BLaER1 treated with 17β-estradiol and CSF1 and Interleukin-3, amounts not matched to agents 10 nM and 100 nM (cell line): ENCODE results near the gene DGKK.

Experiments used
- H3K27ac ChIP-seq, 11 experiments: shearing (Covaris generic); formaldehyde crosslinking; 2 replicates each; pipeline ENCODE4 v1.8.1; 2022
- H3K27me3 ChIP-seq, 11 experiments: shearing (Covaris generic); formaldehyde crosslinking; 2 replicates each; pipeline ENCODE4 v1.8.1; 2022
- H3K36me3 ChIP-seq, 11 experiments: shearing (Covaris generic); formaldehyde crosslinking; 2 replicates each; pipeline ENCODE4 v1.8.1; 2022
- H3K4me1 ChIP-seq, 10 experiments: shearing (Covaris generic); formaldehyde crosslinking; 2 replicates each; pipeline ENCODE4 v1.8.1; 2022
- H3K4me2 ChIP-seq, 11 experiments: shearing (Covaris generic); formaldehyde crosslinking; 2 replicates each; pipeline ENCODE4 v1.8.1; 2022
- H3K4me3 ChIP-seq, 10 experiments: shearing (Covaris generic); formaldehyde crosslinking; 2 replicates each; pipeline ENCODE4 v1.8.1; 2022
- H3K9ac ChIP-seq, 11 experiments: shearing (Covaris generic); formaldehyde crosslinking; 2 replicates each; pipeline ENCODE4 v1.8.1; 2022
- H3K9me3 ChIP-seq, 11 experiments: shearing (Covaris generic); formaldehyde crosslinking; replicated peaks in 1 of 11; 2 replicates each; pipeline ENCODE4 v1.8.1; 2022
- H4K20me1 ChIP-seq, 11 experiments: shearing (Covaris generic); formaldehyde crosslinking; 2 replicates each; pipeline ENCODE4 v1.8.1; 2022
- Cebpa-rat ChIP-seq, 11 experiments: shearing (Covaris generic); IDR thresholded peaks; 2 replicates each; pipeline ENCODE4 v1.8.1; 2022

Gene DGKK, protein sequence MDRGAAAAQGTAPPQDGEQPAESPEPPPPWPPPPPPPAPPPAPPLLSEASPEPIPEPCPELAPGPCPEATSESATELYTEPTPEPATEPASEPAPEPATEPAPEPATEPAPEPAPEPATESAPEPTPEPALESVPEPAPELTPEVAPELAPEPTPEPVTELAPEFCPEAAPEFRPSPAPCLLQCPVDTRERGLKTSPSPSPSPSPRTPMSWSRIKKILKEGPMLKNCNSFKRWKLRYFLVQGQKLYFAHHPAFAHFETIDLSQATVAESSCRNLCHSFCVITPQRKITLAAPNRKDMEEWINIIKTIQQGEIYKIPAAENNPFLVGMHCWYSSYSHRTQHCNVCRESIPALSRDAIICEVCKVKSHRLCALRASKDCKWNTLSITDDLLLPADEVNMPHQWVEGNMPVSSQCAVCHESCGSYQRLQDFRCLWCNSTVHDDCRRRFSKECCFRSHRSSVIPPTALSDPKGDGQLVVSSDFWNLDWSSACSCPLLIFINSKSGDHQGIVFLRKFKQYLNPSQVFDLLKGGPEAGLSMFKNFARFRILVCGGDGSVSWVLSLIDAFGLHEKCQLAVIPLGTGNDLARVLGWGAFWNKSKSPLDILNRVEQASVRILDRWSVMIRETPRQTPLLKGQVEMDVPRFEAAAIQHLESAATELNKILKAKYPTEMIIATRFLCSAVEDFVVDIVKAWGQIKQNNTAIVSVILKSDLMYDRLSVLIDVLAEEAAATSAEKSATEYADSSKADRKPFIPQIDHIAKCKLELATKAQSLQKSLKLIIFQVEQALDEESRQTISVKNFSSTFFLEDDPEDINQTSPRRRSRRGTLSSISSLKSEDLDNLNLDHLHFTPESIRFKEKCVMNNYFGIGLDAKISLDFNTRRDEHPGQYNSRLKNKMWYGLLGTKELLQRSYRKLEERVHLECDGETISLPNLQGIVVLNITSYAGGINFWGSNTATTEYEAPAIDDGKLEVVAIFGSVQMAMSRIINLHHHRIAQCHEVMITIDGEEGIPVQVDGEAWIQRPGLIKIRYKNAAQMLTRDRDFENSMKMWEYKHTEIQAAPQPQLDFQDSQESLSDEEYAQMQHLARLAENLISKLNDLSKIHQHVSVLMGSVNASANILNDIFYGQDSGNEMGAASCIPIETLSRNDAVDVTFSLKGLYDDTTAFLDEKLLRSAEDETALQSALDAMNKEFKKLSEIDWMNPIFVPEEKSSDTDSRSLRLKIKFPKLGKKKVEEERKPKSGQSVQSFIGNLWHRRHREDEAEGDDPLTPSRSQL

DNA sequence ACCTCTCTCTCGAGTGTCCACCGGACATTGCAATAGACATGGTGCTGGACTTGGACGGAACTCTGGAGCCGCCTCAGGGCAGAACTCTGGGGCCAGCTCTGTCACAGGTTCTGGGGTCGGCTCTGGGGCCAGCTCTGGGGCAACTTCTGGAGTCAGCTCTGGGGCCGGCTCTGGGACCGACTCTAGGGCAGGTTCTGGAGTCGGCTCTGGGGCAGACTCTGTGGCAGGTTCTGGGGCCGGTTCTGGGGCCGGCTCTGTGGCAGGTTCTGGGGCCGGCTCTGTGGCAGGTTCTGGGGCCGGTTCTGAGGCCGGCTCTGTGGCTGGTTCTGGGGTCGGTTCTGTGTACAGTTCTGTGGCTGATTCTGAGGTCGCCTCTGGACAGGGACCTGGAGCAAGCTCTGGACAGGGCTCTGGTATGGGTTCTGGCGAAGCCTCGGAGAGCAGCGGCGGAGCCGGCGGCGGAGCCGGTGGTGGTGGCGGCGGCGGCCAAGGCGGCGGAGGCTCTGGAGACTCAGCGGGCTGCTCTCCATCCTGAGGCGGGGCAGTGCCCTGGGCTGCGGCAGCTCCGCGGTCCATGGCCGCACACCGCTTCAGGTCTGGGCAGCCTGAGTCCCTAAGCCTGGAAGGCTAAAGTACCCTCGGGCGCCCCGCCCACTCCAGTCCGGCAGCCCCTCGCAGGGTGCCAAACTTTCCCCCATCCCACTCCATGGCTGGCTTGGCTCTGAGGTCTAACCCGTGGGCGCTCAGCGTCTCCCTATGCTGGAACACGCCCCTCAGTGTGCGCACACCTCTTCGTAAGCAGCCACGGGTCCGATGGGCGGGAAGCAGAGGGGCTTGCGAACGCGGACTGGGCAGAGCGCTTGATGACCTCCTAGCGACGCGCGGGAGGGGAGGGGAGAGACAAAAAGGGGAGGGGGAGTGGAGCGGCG lies at the start of gene DGKK:
DGKK (minus strand) TSS at position 723 of the 929 bp plus-strand sequence; CDS start at position 576, 147 bp downstream.
- no peaks in the 10 kb centered on the region for H3K4me1 ChIP-seq
- no peak within 1 kb of the TSS for H3K27ac ChIP-seq
- no peaks in the 10 kb centered on the region for H3K36me3 ChIP-seq
- TF ChIP-seq Cebpa-rat (IDR thresholded peaks at IDR 0.05), result no peak
- H4K20me1 ChIP-seq, result no peaks in the 10 kb centered on the region; a peak in 4 of 22 replicates
- peaks cover 8 to 24% (median 19%) of the 10 kb centered on the region in 11 experiments; a peak in 21 of 22 replicates for H3K9me3 ChIP-seq
- no peak within 1 kb of the TSS for H3K4me3 ChIP-seq
- H3K27me3 ChIP-seq, result peaks cover 73 to 89% (median 83%) of the 10 kb centered on the region in 11 experiments
- H3K9ac ChIP-seq, result no peak within 1 kb of the TSS
- H3K4me2 ChIP-seq, result no peak within 1 kb of the TSS

DNA sequence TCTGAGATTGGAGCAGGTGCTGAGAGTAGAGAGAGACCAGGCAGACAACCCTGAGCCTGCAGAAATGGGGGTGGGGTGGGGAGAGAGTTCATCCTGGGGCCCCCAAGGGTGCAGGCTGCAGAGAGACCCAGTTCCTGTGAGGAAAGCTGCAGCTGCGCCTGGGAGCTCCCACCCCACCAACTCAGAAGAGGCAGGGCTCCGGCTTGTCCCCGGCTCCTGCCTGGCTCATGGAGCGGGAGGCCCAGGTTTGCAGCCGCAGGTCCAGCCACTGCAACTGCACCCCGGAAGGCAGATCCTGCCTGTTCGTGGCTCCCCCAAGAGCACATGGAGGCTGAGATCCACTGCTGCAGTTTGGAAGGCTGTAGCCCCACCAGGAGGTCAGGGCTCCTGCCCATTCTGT lies 44.2 kb upstream of the DGKK start:
- Histone ChIP-seq H3K27ac (no peak overlapping the region), H4K20me1 (no peaks in the 10 kb centered on the region; a peak in 2 of 22 replicates), H3K4me3 (no peak overlapping the region), H3K9ac (no peak overlapping the region), H3K4me1 (no peaks in the 10 kb centered on the region), H3K27me3 (peaks cover 83 to 100% (median 94%) of the 10 kb centered on the region in 11 experiments), H3K36me3 (no peaks in the 10 kb centered on the region), H3K9me3 (peaks cover 0 to 23% (median 4%) of the 10 kb centered on the region in 11 experiments; a peak in 6 of 22 replicates), H3K4me2 (no peak overlapping the region)
- no peak for TF ChIP-seq Cebpa-rat (IDR thresholded peaks at IDR 0.05)

DNA sequence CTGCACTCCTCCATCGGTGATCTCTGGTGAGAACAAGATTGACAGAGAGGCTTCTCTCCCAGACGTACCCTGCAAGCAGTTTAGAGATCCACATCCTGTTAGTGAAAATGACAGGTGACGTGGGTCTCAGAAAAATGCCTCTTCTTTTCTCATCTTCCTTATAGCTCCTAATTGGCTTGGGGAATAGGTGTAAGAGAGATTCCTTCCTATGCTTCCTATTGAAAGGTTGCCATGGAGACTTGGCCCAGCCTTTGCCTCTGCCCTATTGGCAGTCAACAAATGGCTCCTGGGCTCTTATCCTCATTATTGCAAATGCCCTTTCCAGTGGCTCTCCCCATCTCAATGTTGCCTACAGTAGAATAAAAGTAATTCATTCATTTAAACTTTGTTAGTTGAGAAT lies 26.5 kb upstream of the DGKK start:
- H3K4me3 ChIP-seq, result no peak overlapping the region
- no peaks in the 10 kb centered on the region for H3K36me3 ChIP-seq
- no peak overlapping the region for H3K27ac ChIP-seq
- TF ChIP-seq Cebpa-rat (IDR thresholded peaks at IDR 0.05), result no peak
- H3K4me2 ChIP-seq, result no peak overlapping the region
- no peak overlapping the region for H3K9ac ChIP-seq
- H3K9me3 ChIP-seq, result no peaks in the 10 kb centered on the region
- H3K4me1 ChIP-seq, result no peaks in the 10 kb centered on the region
- peaks cover 89 to 100% (median 96%) of the 10 kb centered on the region in 11 experiments for H3K27me3 ChIP-seq
- peaks cover 0 to 5% (median 0%) of the 10 kb centered on the region in 11 experiments; a peak in 3 of 22 replicates for H4K20me1 ChIP-seq

DNA sequence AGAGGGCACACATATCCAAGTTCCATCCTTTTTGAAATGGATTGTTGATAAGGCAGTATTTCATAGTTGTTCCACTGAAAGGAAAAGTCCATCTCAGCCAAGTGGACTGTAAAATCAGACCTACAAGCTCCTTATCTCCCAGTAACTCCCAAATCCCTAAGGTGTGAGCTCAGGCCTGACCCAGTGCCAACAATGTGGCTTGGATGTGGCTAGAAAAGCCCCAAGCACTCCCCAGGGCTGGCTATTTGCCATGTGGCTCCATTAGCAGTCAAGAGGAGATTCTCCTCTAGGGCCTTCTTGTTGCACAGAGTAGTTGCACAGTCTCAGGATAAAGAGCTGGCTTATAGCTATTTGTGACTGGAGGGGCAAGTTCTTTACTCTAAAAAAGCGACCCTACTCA lies 25.0 kb upstream of the DGKK start:
- no peaks in the 10 kb centered on the region for H3K4me1 ChIP-seq
- H3K4me3 ChIP-seq, result no peak overlapping the region
- H3K9me3 ChIP-seq, result no peaks in the 10 kb centered on the region
- peaks cover 76 to 93% (median 88%) of the 10 kb centered on the region in 11 experiments for H3K27me3 ChIP-seq
- H3K4me2 ChIP-seq, result no peak overlapping the region
- no peak overlapping the region for H3K27ac ChIP-seq
- H3K9ac ChIP-seq, result no peak overlapping the region
- no peak for TF ChIP-seq Cebpa-rat (IDR thresholded peaks at IDR 0.05)
- H4K20me1 ChIP-seq, result peaks cover 0 to 5% (median 0%) of the 10 kb centered on the region in 11 experiments; a peak in 3 of 22 replicates
- no peaks in the 10 kb centered on the region for H3K36me3 ChIP-seq

DNA sequence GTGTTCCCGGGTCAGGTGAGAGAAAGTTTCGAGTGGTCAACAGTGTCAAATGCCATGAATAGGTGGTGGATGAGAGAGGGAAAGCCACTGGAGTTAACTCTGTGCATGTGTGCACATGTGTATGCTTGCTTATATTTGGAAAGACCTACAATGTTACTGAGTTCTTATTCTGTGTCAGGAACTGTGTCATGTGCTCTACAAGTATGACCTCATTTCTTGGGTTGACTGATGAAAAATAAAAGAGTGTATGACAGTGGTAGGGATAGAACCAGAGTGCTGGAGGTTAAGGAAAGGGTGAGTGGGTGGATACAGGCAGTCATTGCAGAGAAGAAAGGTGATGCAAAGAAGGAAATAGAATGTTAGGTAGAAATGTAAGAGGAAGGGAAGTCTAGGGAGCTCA lies 22.1 kb upstream of the DGKK start:
- Histone ChIP-seq H3K4me2 (no peak overlapping the region), H3K4me1 (no peaks in the 10 kb centered on the region), H3K27me3 (peaks cover 57 to 72% (median 67%) of the 10 kb centered on the region in 11 experiments), H3K36me3 (no peaks in the 10 kb centered on the region), H3K4me3 (no peak overlapping the region), H3K9ac (no peak overlapping the region), H3K9me3 (no peaks in the 10 kb centered on the region), H3K27ac (no peak overlapping the region), H4K20me1 (peaks cover 0 to 5% (median 0%) of the 10 kb centered on the region in 11 experiments; a peak in 3 of 22 replicates)
- TF ChIP-seq Cebpa-rat (IDR thresholded peaks at IDR 0.05), result no peak

DNA sequence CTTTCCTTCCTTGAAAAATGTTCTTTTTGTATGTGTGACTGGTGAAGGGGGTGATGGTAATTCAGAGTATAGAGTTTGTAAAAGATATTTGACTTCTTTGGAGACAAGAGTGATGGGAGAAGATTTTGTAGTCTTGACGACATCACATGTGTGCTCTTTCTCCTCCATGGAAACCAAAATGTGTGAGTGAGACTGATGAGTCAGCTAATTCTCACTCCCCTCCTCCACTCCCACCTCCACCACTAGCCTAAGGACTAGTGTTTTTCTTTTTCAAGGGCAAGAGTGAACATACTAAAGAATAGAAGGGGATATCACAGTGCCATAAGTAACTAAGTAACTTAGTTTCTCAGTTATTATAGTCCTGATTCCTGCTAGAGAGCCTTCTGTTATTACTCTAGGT lies 14.0 kb upstream of the DGKK start:
- Histone ChIP-seq H3K27me3 (peaks cover 52 to 87% (median 84%) of the 10 kb centered on the region in 11 experiments), H3K4me3 (no peak overlapping the region), H4K20me1 (no peaks in the 10 kb centered on the region; a peak in 1 of 22 replicates), H3K4me2 (no peak overlapping the region), H3K36me3 (no peaks in the 10 kb centered on the region), H3K9me3 (peaks cover 0 to 24% (median 5%) of the 10 kb centered on the region in 11 experiments; a peak in 6 of 22 replicates), H3K9ac (no peak overlapping the region), H3K4me1 (peaks cover 0 to 7% (median 0%) of the 10 kb centered on the region in 10 experiments; a peak in 3 of 20 replicates), H3K27ac (no peak overlapping the region)
- TF ChIP-seq Cebpa-rat (IDR thresholded peaks at IDR 0.05), result no peak

DNA sequence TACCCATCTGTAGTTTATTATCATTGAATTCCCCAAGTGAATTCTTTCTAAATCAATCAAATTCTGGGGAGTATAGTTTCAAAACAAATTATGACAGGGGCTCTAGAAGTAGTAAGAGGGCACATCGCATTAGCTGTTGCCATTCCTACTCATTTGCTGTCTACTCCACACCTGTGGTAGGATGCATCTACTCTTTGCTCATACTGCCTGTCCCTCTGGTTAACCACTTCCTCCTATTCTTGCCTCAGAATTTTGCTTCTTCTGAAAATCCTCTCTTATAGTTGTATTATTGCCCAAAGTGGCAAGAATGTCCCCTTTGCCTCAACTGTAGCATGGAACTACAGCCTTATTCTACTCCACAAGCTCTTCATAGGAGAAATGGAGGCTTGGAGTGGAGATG lies 12.7 kb upstream of the DGKK start:
- peaks cover 0 to 24% (median 5%) of the 10 kb centered on the region in 11 experiments; a peak in 6 of 22 replicates for H3K9me3 ChIP-seq
- TF ChIP-seq Cebpa-rat (IDR thresholded peaks at IDR 0.05), result no peak
- H3K4me1 ChIP-seq, result peaks cover 0 to 7% (median 0%) of the 10 kb centered on the region in 10 experiments; a peak in 3 of 20 replicates
- no peaks in the 10 kb centered on the region; a peak in 1 of 22 replicates for H4K20me1 ChIP-seq
- no peak overlapping the region for H3K9ac ChIP-seq
- H3K27ac ChIP-seq, result peak overlapping the region in 2 of 11 experiments; percentile 2 to 39; a peak in 1 of 22 replicates
- H3K4me3 ChIP-seq, result no peak overlapping the region
- peak overlapping the region in 4 of 11 experiments; percentile 10 to 47 (median 20); a peak in 4 of 22 replicates for H3K4me2 ChIP-seq
- H3K27me3 ChIP-seq, result peaks cover 55 to 100% (median 97%) of the 10 kb centered on the region in 11 experiments
- no peaks in the 10 kb centered on the region for H3K36me3 ChIP-seq
